Measurements from ENCODE around the gene OGDH.

DNA sequence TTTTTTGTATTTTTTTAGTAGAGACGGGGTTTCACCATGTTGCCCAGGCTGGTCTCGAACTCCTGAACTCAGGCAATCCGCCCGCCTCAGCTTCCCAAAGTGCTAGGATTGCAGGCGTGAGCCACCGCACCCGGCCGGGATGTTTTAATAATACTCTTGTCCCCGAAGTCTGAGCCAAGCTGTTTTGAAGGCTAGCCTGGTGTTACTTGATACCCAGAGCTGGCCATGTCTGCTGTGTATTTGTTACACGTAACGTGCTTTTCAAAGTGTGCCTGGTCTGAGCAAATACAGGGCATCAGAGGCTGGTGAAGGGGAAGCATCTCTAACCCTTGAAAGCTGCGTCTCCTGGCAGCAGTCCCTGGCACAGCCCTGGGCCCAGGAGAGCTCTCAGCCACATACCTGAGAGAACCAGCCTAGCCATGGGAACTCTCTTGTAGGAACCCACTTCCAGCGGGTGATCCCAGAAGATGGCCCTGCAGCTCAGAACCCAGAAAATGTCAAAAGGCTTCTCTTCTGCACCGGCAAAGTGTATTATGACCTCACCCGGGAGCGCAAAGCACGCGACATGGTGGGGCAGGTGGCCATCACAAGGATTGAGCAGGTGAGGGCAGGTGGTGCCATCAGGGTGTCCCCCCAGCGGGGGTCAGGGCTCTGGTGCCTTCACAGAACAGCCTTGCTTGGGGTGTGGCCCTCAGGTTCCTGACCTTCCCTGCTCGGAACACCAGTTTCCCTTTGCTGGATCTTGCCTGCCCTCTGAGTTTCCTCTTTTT is 100.5 kb downstream of the OGDH start:
- TF ChIP-seq, protein P1, sequence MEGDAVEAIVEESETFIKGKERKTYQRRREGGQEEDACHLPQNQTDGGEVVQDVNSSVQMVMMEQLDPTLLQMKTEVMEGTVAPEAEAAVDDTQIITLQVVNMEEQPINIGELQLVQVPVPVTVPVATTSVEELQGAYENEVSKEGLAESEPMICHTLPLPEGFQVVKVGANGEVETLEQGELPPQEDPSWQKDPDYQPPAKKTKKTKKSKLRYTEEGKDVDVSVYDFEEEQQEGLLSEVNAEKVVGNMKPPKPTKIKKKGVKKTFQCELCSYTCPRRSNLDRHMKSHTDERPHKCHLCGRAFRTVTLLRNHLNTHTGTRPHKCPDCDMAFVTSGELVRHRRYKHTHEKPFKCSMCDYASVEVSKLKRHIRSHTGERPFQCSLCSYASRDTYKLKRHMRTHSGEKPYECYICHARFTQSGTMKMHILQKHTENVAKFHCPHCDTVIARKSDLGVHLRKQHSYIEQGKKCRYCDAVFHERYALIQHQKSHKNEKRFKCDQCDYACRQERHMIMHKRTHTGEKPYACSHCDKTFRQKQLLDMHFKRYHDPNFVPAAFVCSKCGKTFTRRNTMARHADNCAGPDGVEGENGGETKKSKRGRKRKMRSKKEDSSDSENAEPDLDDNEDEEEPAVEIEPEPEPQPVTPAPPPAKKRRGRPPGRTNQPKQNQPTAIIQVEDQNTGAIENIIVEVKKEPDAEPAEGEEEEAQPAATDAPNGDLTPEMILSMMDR (IDR thresholded peaks at IDR 0.05), result no peak
- TF ChIP-seq POLR2A (IDR thresholded peaks at IDR 0.05), result no peak
